Ovary (tissue), 9 donors: ENCODE results near the gene TPO. TPM values are rescaled to one million over a fixed set of nuclear protein-coding genes. Genes with fewer than 3 reads are reported as not detected.

ENCODE experiments used
- DNase-seq, 5 donors: peaks; one replicate each; pipeline ENCODE4 v3.0.0-alpha.2; 2019 to 2020
- H3K27ac ChIP-seq, 2 donors: fragments of 200-600 bp; one replicate each; pipeline versions ENCODE4 v1.5.1 to v1.8.0; 2019 to 2022
- H3K27me3 ChIP-seq: fragments of 200-600 bp; one replicate; pipeline ENCODE4 v1.8.0; 2022
- H3K36me3 ChIP-seq: fragments of 200-600 bp; sonication (generic); one replicate; pipeline ENCODE4 v1.5.1; 2019
- H3K4me1 ChIP-seq: one replicate; pipeline ENCODE4 v1.8.1; 2013; ENCODE audit warnings: mild to moderate bottlenecking, moderate library complexity; ENCODE audit not compliant: insufficient read depth
- H3K4me3 ChIP-seq: fragments of 200-600 bp; sonication (generic); one replicate; pipeline ENCODE4 v1.5.1; 2017
- H3K9me3 ChIP-seq, 2 donors: fragments of 200-600 bp in 1 of 2; sonication (generic) in 1 of 2; one replicate each; pipeline versions ENCODE4 v1.5.1 to v1.8.1; 2013 to 2019; ENCODE audit warnings: mild to moderate bottlenecking in 1 of 2, moderate library complexity in 1 of 2
- CTCF ChIP-seq, 3 donors: fragments of 450-650 bp in 2 of 3; fragments of 200-600 bp in 1 of 3; IDR thresholded peaks; one replicate each; pipeline versions ENCODE4 v1.5.1 to v1.8.0; 2016 to 2022; ENCODE audit warnings: antibody characterized with exemption in 3 of 3, mild to moderate bottlenecking in 1 of 3
- EP300 ChIP-seq: sonication (generic); formaldehyde crosslinking; IDR thresholded peaks from one replicate; pipeline ENCODE4 v1.6.1; 2017; ENCODE audit warnings: antibody characterized with exemption
- POLR2A ChIP-seq: fragments of 450-650 bp; IDR thresholded peaks from one replicate; pipeline ENCODE4 v1.6.1; 2017; ENCODE audit warnings: antibody characterized with exemption, mild to moderate bottlenecking, moderate library complexity
- WGBS, 3 donors: extraction: QIAGEN DNeasy Blood & Tissue Kit in 1 of 3; methylation state at CpG; one replicate each; pipeline versions ENCODE4 v1.1.5 to v1.1.7; 2013 to 2017; 5-methylcytosine and 5-hydroxymethylcytosine counted together
- intact Hi-C, 4 donors: fragments of 100-400 bp; cut with DNase I; formaldehyde crosslinking; loops; one replicate each; pipeline versions ENCODE4 v1.11.0 to v1.15.1; 2022 to 2023
- polyA plus RNA-seq, 2 donors: library from polyadenylated mRNA; stranded (reverse); fragments of 200-250 nt in 1 of 2; fragments of 350-450 nt in 1 of 2; fragmentation: Illumina TruSeq in 1 of 2; extraction: RNeasy Lipid Tissue Mini Kit (QIAGEN cat#74804) in 1 of 2; gene quantifications; one replicate each; pipeline ENCODE4 v1.2.3, GENCODE V29; 2013 to 2014
- total RNA-seq, 7 donors: library from RNA; depleted of rRNA in 2 of 7; stranded (reverse); fragments of >200 nt in 2 of 7; fragmentation: NEBNext Ultra II Directional in 3 of 7; extraction: Animal tissue kit (Norgen Biotek cat#: 25700) in 3 of 7; gene quantifications; one replicate each; pipeline versions ENCODE4 v1.1.0 to v1.2.4, GENCODE V29; 2016 to 2023
- donor health status: DM: no; HTN: no; CAD: no; lungs with moderate emphysema.
- donor health status: DM: no; HTN: no; CAD: no.
- donor health status: Bipolar disorder and iron deficiency.
- donor health status: DM: yes; HTN: yes; CAD: no.
- donor health status: DM: no; HTN: no; CAD: no.
- donor health status: DM: yes; HTN: yes; CAD: no.

The TPO gene
- total and polyA plus RNA-seq, 9 donors: 0.18 to 0.46 (median 0.30) TPM; not detected in 4

- Histone ChIP-seq H3K27me3 (no peaks in the 10 kb centered on the region), H3K9me3 (no peaks in the 10 kb centered on the region), H3K27ac (no peak overlapping the region), H3K4me3 (no peak overlapping the region), H3K4me1 (no peaks in the 10 kb centered on the region), H3K36me3 (no peaks in the 10 kb centered on the region)
- WGBS, 3 donors: 78 to 86% (median 79%) methylated on average over 4 of the region's 4 CpGs
- TF ChIP-seq POLR2A: no peak
- no peak for TF ChIP-seq CTCF (IDR thresholded peaks at IDR 0.05)
- TF ChIP-seq EP300: no peak
- intact Hi-C loops: no loop called here
- no peak for DNase-seq
Observed at GRCh38 chr2:1510176-1510575, 96.9 kb downstream of the TPO start.

- no peak overlapping the region for H3K27ac ChIP-seq
- no peaks in the 10 kb centered on the region for H3K27me3 ChIP-seq
- no peak for DNase-seq
- H3K9me3 ChIP-seq: no peaks in the 10 kb centered on the region
- TF ChIP-seq CTCF (IDR thresholded peaks at IDR 0.05) (no peak), EP300 (no peak), POLR2A (no peak)
- no peak overlapping the region for H3K4me3 ChIP-seq
- no peaks in the 10 kb centered on the region for H3K36me3 ChIP-seq
- WGBS, 3 donors: 55 to 78% (median 70%) methylated on average over 4 to 5 of the region's 6 CpGs
- intact Hi-C loops: no loop called here
- H3K4me1 ChIP-seq: no peaks in the 10 kb centered on the region
Observed at GRCh38 chr2:1511455-1511854, 98.2 kb downstream of the TPO start.

GRCh38 chr2:1512321-1513289 is 99.3 kb downstream of the TPO start:
- Histone ChIP-seq H3K27me3 (no peaks in the 10 kb centered on the region), H3K9me3 (no peaks in the 10 kb centered on the region), H3K4me1 (no peaks in the 10 kb centered on the region), H3K27ac (no peak overlapping the region), H3K4me3 (no peak overlapping the region), H3K36me3 (no peaks in the 10 kb centered on the region)
- WGBS, 3 donors: 75 to 77% (median 75%) methylated on average over 36 of the region's 36 CpGs
- intact Hi-C loops: no loop called here
- no peak for DNase-seq
- no peak for TF ChIP-seq EP300
- no peak for TF ChIP-seq CTCF (IDR thresholded peaks at IDR 0.05)
- TF ChIP-seq POLR2A: no peak

- no peak for DNase-seq
- 74 to 79% (median 78%) methylated on average over 18 of the region's 18 CpGs for WGBS, 3 donors
- no peaks in the 10 kb centered on the region for H3K4me1 ChIP-seq
- no peaks in the 10 kb centered on the region for H3K9me3 ChIP-seq
- H3K27me3 ChIP-seq: no peaks in the 10 kb centered on the region
- H3K4me3 ChIP-seq: no peak overlapping the region
- TF ChIP-seq POLR2A: no peak
- TF ChIP-seq EP300: no peak
- no peak for TF ChIP-seq CTCF (IDR thresholded peaks at IDR 0.05)
- H3K36me3 ChIP-seq: no peaks in the 10 kb centered on the region
- intact Hi-C loops: no loop called here
- H3K27ac ChIP-seq: no peak overlapping the region
Observed at GRCh38 chr2:1514391-1515072, 101.3 kb downstream of the TPO start.
